ENCODE results near the gene ZNF785. TPM values are rescaled to one million over a fixed set of nuclear protein-coding genes. Genes with fewer than 3 reads are reported as not detected.

Gene ZNF785
- polyA plus RNA-seq, 6 donors from 2014 or later, result 1.4 to 4.4 (median 2.9) TPM

- ATAC-seq (ENCODE audit: low read depth in 2 of 2) (no peak), DNase-seq (no peak)
- H3K4me3 Mint-ChIP-seq, result peak overlapping the region in 2 of 8 donors; percentile 84 to 88
- H3K9me3 Mint-ChIP-seq, result peaks cover 0 to 2% (median 0%) of the 10 kb centered on the region in 7 donors
- no peaks in the 10 kb centered on the region for H3K27me3 Mint-ChIP-seq
- peak overlapping the region in 2 of 6 donors; percentile 30 to 86 for H3K27ac Mint-ChIP-seq
- H3K36me3 Mint-ChIP-seq, result no peaks in the 10 kb centered on the region
- peaks cover 15 to 35% (median 34%) of the 10 kb centered on the region in 3 donors for H3K4me1 Mint-ChIP-seq
Measured at GRCh38 chr16:30567160-30567990, 18.1 kb downstream of the ZNF785 start.

GRCh38 chr16:30566531-30566930, 19.0 kb downstream of the ZNF785 start:
- H3K4me3 Mint-ChIP-seq, result peak overlapping the region in 2 of 8 donors; percentile 27 to 60
- DNase-seq (no peak), ATAC-seq (ENCODE audit: low read depth in 2 of 2) (no peak)
- H3K4me1 Mint-ChIP-seq, result peaks cover 12 to 34% (median 32%) of the 10 kb centered on the region in 3 donors
- H3K27me3 Mint-ChIP-seq, result peaks cover 0 to 2% (median 0%) of the 10 kb centered on the region in 3 donors
- peak overlapping the region in 2 of 6 donors; percentile 26 to 86 for H3K27ac Mint-ChIP-seq
- no peaks in the 10 kb centered on the region for H3K36me3 Mint-ChIP-seq
- peaks cover 0 to 2% (median 0%) of the 10 kb centered on the region in 7 donors for H3K9me3 Mint-ChIP-seq

- Mint-ChIP-seq H3K36me3 (no peaks in the 10 kb centered on the region), H3K27me3 (peaks cover 0 to 7% (median 0%) of the 10 kb centered on the region in 3 donors), H3K4me3 (peak overlapping the region in 2 of 8 donors; percentile 27 to 60), H3K9me3 (peaks cover 0 to 2% (median 0%) of the 10 kb centered on the region in 7 donors), H3K4me1 (peaks cover 18 to 36% (median 35%) of the 10 kb centered on the region in 3 donors), H3K27ac (peak overlapping the region in 2 of 6 donors; percentile 59 to 90)
- DNase-seq, result no peak
- no peak for ATAC-seq (ENCODE audit: low read depth in 2 of 2)
Measured at GRCh38 chr16:30565984-30566383, 19.5 kb downstream of the ZNF785 start.

GRCh38 chr16:30565526-30565925, 20.0 kb downstream of the ZNF785 start:
- Mint-ChIP-seq H3K36me3 (no peaks in the 10 kb centered on the region), H3K27ac (peak overlapping the region in 1 of 6 donors; percentile 90), H3K4me1 (peaks cover 19 to 36% (median 33%) of the 10 kb centered on the region in 3 donors), H3K27me3 (peaks cover 0 to 7% (median 0%) of the 10 kb centered on the region in 3 donors), H3K9me3 (peaks cover 0 to 2% (median 0%) of the 10 kb centered on the region in 7 donors), H3K4me3 (peak overlapping the region in 1 of 8 donors; percentile 60)
- ATAC-seq (ENCODE audit: low read depth in 2 of 2) (no peak), DNase-seq (no peak)

- DNase-seq (no peak), ATAC-seq (ENCODE audit: low read depth in 2 of 2) (no peak)
- Mint-ChIP-seq H3K9me3 (peaks cover 0 to 2% (median 0%) of the 10 kb centered on the region in 7 donors), H3K27ac (peak overlapping the region in 5 of 6 donors; percentile 87 to 97 (median 95)), H3K4me3 (peak overlapping the region; percentile 85 to 95 (median 92)), H3K27me3 (peaks cover 0 to 7% (median 0%) of the 10 kb centered on the region in 3 donors), H3K4me1 (peaks cover 23 to 42% (median 36%) of the 10 kb centered on the region in 3 donors), H3K36me3 (no peaks in the 10 kb centered on the region)
Measured at GRCh38 chr16:30562021-30562420, 23.5 kb downstream of the ZNF785 start.

GRCh38 chr16:30561089-30561816, 24.2 kb downstream of the ZNF785 start:
- no peaks in the 10 kb centered on the region for H3K36me3 Mint-ChIP-seq
- DNase-seq (peak; percentile 43), ATAC-seq (ENCODE audit: low read depth in 2 of 2) (no peak)
- peak overlapping the region; percentile 85 to 95 (median 92) for H3K4me3 Mint-ChIP-seq
- H3K27ac Mint-ChIP-seq, result peak overlapping the region; percentile 78 to 97 (median 94)
- peaks cover 0 to 7% (median 0%) of the 10 kb centered on the region in 3 donors for H3K27me3 Mint-ChIP-seq
- H3K4me1 Mint-ChIP-seq, result peaks cover 25 to 40% (median 37%) of the 10 kb centered on the region in 3 donors
- H3K9me3 Mint-ChIP-seq, result peaks cover 0 to 2% (median 0%) of the 10 kb centered on the region in 7 donors

- Mint-ChIP-seq H3K9me3 (peaks cover 0 to 2% (median 0%) of the 10 kb centered on the region in 7 donors), H3K4me1 (peaks cover 28 to 44% (median 38%) of the 10 kb centered on the region in 3 donors)
Measured at GRCh38 chr16:30559690-30560089, 25.8 kb downstream of the ZNF785 start.

GRCh38 chr16:30558789-30559377, 26.6 kb downstream of the ZNF785 start:
- peaks cover 0 to 2% (median 0%) of the 10 kb centered on the region in 7 donors for H3K9me3 Mint-ChIP-seq
- peaks cover 28 to 51% (median 44%) of the 10 kb centered on the region in 3 donors for H3K4me1 Mint-ChIP-seq
- no peak for DNase-seq
- peak overlapping the region; percentile 84 to 93 (median 88) for H3K4me3 Mint-ChIP-seq
- no peaks in the 10 kb centered on the region for H3K36me3 Mint-ChIP-seq
- H3K27me3 Mint-ChIP-seq, result peaks cover 0 to 7% (median 0%) of the 10 kb centered on the region in 3 donors
- no peak for ATAC-seq (ENCODE audit: low read depth in 2 of 2)
- H3K27ac Mint-ChIP-seq, result peak overlapping the region; percentile 88 to 96 (median 92)

More at GRCh38 chr16:30559690-30560089, 25.8 kb downstream of the ZNF785 start:
- Mint-ChIP-seq H3K27me3 (peaks cover 0 to 7% (median 0%) of the 10 kb centered on the region in 3 donors), H3K4me3 (peak overlapping the region; percentile 18 to 88 (median 81)), H3K36me3 (no peaks in the 10 kb centered on the region), H3K27ac (peak overlapping the region in 2 of 6 donors; percentile 71 to 90)
- DNase-seq, result no peak
- ATAC-seq (ENCODE audit: low read depth in 2 of 2), result no peak

GRCh38 chr16:30557957-30558788, 27.3 kb downstream of the ZNF785 start, which contains the start of gene ZNF764:
TSS of gene ZNF764 (minus strand) at chr16:30558374. CDS start at chr16:30558182, 192 bp downstream.
- Mint-ChIP-seq H3K4me3 (peak within 1 kb of the TSS; percentile 84 to 93 (median 88)), H3K27ac (peak within 1 kb of the TSS; percentile 88 to 96 (median 92)), H3K27me3 (peaks cover 0 to 7% (median 0%) of the 10 kb centered on the region in 3 donors), H3K9me3 (peaks cover 0 to 2% (median 0%) of the 10 kb centered on the region in 7 donors), H3K36me3 (no peaks in the 10 kb centered on the region), H3K4me1 (peaks cover 28 to 58% (median 52%) of the 10 kb centered on the region in 3 donors)
- peak; percentile 92 for DNase-seq
- peak; percentile 86 to 90 for ATAC-seq (ENCODE audit: low read depth in 2 of 2)

GRCh38 chr16:30557707-30557956, 27.9 kb downstream of the ZNF785 start:
- no peak for ATAC-seq (ENCODE audit: low read depth in 2 of 2)
- Mint-ChIP-seq H3K9me3 (peaks cover 0 to 2% (median 0%) of the 10 kb centered on the region in 7 donors), H3K4me3 (peak overlapping the region; percentile 84 to 93 (median 88)), H3K27ac (peak overlapping the region; percentile 38 to 96 (median 83)), H3K27me3 (peaks cover 0 to 7% (median 0%) of the 10 kb centered on the region in 3 donors), H3K36me3 (no peaks in the 10 kb centered on the region), H3K4me1 (peaks cover 29 to 63% (median 52%) of the 10 kb centered on the region in 3 donors)
- no peak for DNase-seq

- DNase-seq (no peak), ATAC-seq (ENCODE audit: low read depth in 2 of 2) (no peak)
- H3K4me3 Mint-ChIP-seq, result peak overlapping the region; percentile 29 to 93 (median 72)
- H3K27ac Mint-ChIP-seq, result peak overlapping the region in 3 of 6 donors; percentile 78 to 90 (median 89)
- H3K9me3 Mint-ChIP-seq, result peaks cover 0 to 2% (median 0%) of the 10 kb centered on the region in 7 donors
- peaks cover 27 to 59% (median 45%) of the 10 kb centered on the region in 3 donors for H3K4me1 Mint-ChIP-seq
- H3K27me3 Mint-ChIP-seq, result peaks cover 0 to under 1% (median 0%) of the 10 kb centered on the region in 3 donors
- H3K36me3 Mint-ChIP-seq, result no peaks in the 10 kb centered on the region
Measured at GRCh38 chr16:30556125-30556473, 29.4 kb downstream of the ZNF785 start.
